HG02798 (cell line): ENCODE measurements around the gene ISX.
"Not testable (repeated sequence)": the region's sequence is repeated elsewhere in the genome, so short reads cannot be mapped to it uniquely, and the experiment has no call there.

Experiments
- ATAC-seq: cut with Tn5 transposase; IDR thresholded peaks from one replicate; pipeline ENCODE4 v1.9.1; 2021; ENCODE audit warnings: mild to moderate bottlenecking; ENCODE audit not compliant: unreplicated experiment, poor library complexity

The ISX gene

GRCh38 chr22:35065796-35066218 is at the start of gene ISX:
Gene ISX, plus strand, starts transcription at chr22:35066158. Its CDS starts 930 bp downstream, at chr22:35067088.
- no peak for ATAC-seq

GRCh38 chr22:35016909-35017308 is 49.0 kb upstream of the ISX start:
- no peak for ATAC-seq

GRCh38 chr22:35018995-35019394 is 47.0 kb upstream of the ISX start:
- ATAC-seq, result no peak

DNA sequence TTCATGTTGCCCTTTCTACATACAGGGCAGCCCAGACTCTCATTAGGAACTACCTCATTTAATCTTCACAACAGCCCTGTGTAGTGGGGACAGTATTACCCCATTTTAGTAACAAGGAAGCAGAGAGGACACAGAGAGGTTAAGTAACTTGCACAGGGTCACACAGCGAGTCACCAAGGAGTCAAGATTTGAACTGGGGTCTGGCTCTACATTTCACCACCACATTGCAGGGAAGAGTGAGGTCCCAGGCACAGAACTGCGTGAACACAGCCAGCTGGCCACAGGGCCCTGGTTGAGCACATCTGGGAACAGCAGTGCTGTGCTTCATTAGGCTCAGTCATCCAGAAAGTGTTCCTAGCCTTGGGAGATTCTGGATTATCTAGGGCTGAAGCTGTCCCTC is 45.4 kb upstream of the ISX start:
- no peak for ATAC-seq

GRCh38 chr22:35021161-35021560 is 44.8 kb upstream of the ISX start:
- ATAC-seq, result no peak

GRCh38 chr22:35022291-35022690 is 43.7 kb upstream of the ISX start:
- no peak for ATAC-seq

DNA sequence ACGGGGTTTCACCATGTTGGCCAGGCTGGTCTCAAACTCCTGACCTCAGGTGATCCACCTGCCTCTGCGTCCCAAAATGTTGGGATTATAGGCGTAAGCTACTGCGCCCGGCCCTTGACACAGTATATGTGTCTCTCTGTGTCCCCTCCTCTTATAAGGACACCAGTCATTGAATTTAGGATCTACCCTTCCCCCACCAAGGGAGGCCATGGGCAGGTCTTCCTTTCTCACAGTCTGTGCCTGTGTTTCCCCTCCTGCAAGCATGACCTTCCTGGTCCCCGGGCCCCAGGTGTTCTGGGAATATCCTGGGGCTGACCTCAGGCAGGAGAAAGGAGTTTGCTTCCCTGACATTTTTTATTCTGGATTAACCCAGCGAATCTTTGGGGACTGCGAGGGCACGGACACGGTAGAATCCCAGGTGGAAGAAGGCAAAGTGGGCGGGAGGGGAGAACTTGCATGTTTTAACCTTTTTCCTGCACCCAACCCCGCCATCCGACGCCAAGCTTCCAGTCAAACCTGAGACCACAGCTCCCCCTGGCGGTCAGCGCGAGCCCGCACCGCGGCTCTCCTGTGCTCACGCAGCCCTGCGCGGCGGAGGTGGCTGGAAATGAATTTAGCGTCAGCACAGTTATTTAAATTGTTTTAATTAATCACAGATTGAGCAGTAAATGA is 42.1 kb upstream of the ISX start:
- no peak for ATAC-seq

GRCh38 chr22:35024364-35024692 is 41.6 kb upstream of the ISX start:
- no peak for ATAC-seq

DNA sequence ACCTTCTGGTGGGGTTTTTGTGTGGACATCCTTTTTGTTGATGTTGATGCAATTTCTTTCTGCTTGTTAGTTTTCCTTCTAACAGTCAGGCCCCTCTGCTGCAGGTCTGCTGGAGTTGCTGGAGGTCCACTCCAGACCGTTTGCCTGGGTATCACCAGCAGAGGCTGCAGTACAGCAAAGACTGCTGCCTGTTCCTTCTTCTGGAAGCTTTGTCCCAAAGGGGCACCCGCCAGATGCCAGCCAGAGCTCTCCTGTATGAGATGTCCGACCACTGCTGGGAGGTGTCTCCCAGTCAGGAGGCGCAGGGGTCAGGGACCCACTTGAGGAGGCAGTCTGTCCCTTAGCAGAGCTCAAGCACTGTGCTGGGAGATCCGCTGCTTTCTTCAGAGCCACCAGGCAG is 35.8 kb upstream of the ISX start:
- not testable (repeated sequence) for ATAC-seq

- no peak for ATAC-seq
Observed at GRCh38 chr22:35032571-35032970, 33.4 kb upstream of the ISX start.

GRCh38 chr22:35033635-35034296 is 32.2 kb upstream of the ISX start:
- ATAC-seq, result no peak

GRCh38 chr22:35034963-35035362 is 31.0 kb upstream of the ISX start:
- ATAC-seq, result no peak

DNA sequence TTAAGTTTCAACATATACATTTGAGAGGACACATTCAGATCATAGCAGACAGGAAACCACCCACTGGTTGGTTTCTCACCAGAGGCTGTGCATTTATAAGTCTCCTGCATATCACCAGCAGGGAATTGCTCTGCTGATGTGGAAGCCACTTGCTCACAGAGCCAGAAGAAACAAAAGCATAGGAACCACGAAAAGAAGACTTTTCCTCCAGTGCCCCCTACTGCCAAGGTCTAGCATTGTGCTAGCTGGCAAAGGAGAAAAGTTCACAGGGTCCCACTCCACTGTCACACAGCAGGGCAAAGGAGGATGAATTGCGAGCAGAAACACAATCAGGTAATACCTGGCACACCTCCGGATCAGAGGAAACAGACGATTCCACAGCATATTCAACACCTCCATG is 28.9 kb upstream of the ISX start:
- no peak for ATAC-seq

DNA sequence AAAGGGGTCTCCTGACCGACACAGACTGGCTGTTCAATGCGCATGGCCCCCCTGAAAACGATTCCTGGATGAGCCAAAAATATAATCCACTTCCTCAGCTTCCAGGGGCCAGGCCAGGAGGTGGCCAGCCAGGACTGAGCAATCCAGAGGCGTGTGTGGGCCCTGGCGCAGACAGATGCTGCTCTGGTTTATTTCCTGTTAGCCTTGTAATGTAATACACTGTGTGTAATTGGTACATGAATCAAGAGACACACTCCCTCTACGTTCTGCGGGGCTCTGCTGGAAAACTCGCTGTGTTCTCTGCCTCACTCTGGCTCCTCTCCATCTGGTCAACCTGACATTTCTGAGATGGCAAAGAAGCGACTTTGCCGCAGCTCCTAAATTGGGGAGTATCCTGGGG is 26.3 kb upstream of the ISX start:
- ATAC-seq, result no peak

DNA sequence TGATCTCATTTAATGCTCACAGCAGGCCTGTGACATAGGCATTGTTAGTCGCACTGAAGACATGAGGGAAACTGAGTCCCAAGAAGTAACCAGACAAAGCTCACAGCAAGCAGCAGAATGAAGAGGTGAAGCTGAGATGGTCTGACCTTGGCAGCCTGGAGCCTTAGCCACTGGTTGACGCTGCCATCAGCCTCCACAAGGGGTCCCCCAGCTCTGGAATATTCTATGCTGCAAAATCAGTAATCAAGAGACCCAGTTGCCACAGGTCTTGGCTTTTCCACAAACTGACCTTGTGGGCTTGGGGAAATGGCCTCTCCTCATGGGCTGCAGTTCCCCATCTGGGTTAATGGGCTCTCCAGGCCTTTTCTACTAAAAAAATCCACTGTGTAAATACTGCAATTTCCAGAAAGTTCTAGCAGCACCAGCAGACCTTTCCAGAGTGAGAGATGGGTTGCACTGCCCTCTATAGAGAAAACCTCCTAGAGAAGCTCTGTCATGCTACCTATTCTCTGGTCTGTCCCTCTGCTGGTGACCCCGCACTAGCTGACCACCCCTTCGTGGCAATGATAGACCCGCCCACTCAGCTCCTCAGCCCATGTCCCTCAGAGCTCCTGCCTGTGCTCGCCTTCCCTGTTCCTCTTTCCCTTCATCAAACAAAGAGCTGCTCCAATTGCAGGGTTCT is 22.6 kb upstream of the ISX start:
- peak; percentile 58 for ATAC-seq

DNA sequence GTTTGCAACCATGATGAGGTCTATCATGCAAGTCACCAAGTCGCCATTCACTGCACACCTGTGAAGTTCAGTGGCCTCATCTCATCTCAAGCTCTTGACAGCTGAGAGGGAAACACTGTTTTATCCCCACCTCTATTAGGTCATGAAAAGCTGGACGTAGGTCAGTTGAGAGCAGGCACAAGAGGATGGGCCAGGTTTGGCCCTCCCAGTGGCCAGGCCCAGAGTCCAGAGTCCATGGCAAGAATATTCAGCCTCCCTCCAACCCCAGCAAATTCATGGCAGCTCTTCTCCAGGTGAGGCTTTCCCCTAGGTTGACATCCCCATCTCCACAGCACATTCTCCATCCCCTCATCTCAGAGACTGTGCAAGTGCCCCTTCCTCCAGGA is 22.0 kb upstream of the ISX start:
- no peak for ATAC-seq

DNA sequence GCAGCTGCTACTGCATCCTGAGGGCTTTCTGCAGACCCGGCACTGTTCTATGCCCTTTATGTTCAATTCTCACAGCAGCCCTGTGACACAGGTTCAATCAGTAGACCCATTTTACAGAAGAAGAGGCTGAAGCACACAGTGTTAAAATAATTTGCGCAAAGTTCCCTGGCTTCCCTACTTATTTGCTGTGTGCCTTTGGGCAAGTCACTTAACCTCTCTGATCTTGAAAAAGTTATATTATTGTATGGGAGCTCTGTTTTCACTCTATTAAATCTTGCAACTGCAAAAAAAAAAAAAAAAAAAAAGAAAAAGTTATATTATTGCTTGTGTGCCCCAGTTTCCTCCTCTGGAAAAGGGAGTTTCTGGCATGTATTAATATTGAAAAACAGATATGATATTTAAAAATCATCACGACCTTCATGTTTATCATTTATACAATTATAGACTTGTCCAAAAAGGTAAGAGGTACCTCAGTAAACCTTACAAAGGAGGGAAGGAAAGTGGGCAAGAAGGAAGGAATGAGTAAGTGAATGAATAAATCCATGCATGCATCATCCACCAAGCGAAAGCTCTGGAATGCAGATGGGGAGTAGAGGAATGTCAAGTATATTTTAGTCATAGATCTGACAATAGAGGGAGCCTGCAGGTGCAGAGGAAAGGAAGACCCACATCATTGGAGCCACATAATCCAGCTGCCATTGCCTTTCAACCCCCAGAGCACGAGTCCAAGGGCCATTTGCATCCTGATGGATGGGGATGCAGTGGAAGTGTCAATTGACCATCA is 21.2 kb upstream of the ISX start:
- ATAC-seq, result no peak

- no peak for ATAC-seq
Observed at GRCh38 chr22:35045451-35045850, 20.5 kb upstream of the ISX start.

DNA sequence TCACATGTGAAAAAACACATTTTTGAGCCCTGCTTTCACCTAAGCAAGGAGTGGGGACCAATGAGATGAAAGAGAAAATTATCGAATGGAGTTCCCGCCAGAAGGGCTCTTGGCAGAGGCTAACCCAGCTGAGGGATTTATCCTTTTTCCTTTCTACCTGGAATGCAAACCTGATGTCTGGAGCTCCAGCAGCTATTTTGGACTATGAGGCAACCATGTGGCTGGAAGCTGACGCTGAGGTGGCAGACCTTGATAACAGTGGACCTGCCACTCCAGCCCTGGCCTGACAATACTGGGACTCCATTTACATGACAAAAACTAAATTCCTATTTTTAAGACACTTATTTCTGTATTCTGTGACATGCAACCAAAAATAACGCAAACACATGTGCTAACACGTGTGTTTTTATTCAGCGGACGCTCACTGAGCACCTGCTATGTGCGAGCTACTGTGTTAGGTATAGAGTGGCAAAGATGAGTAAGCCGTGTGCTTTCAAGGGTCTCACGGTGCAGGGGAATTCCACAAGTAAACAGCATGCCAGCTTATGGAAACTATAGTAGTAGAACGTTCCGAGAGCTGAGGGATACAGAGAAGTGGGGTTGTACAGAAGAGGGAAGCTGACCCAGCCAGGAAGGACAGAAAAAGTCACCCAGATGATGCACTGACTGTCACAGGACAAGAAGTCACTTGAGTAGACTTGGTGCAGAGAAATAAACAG is 19.1 kb upstream of the ISX start:
- no peak for ATAC-seq

- not testable (repeated sequence) for ATAC-seq
Observed at GRCh38 chr22:35050038-35050437, 15.9 kb upstream of the ISX start.
